Gastrocnemius medialis (tissue), 4 donors: ENCODE measurements around the gene MAP3K19. TPM values are rescaled to one million over a fixed set of nuclear protein-coding genes. Genes with fewer than 3 reads are reported as not detected.

Experiments
- ATAC-seq, 2 donors: fragments of 150-250 bp; one replicate each; pipeline ENCODE4 v1.9.1; 2016
- DNase-seq, 2 donors: peaks; one replicate each; pipeline ENCODE4 v3.0.0-alpha.2; 2019
- H3K27ac ChIP-seq, 4 donors: fragments of 200-600 bp; sonication (generic); 1 replicate in 1 of 4; 2 replicates in 3 of 4; pipeline ENCODE4 v1.5.1; 2016 to 2018; ENCODE audit warnings: mild to moderate bottlenecking in 2 of 4, moderate library complexity in 1 of 4
- H3K27me3 ChIP-seq, 3 donors: fragments of 200-600 bp; sonication (generic) in 2 of 3; 1 replicate in 1 of 3; 2 replicates in 2 of 3; pipeline versions ENCODE4 v1.5.1 to v1.6.0; 2016 to 2019; ENCODE audit warnings: mild to moderate bottlenecking in 1 of 3, moderate library complexity in 1 of 3
- H3K36me3 ChIP-seq, 2 donors: fragments of 200-600 bp; sonication (generic) in 1 of 2; one replicate each; pipeline ENCODE4 v1.5.1; 2017 to 2018
- H3K4me1 ChIP-seq, 2 donors: fragments of 200-600 bp; sonication (generic) in 1 of 2; one replicate each; pipeline ENCODE4 v1.5.1; 2016 to 2017; ENCODE audit warnings: mild to moderate bottlenecking in 2 of 2
- H3K4me3 ChIP-seq, 4 donors: fragments of 200-600 bp; sonication (generic) in 3 of 4; 1 replicate in 1 of 4; 2 replicates in 3 of 4; pipeline ENCODE4 v1.5.1; 2016 to 2019; ENCODE audit warnings: mild to moderate bottlenecking in 2 of 4
- H3K9me3 ChIP-seq, 3 donors: fragments of 200-600 bp; sonication (generic) in 2 of 3; 1 replicate in 1 of 3; 2 replicates in 2 of 3; pipeline ENCODE4 v1.5.1; 2016 to 2019
- POLR2A ChIP-seq, 2 donors: fragments of 450-650 bp; IDR thresholded peaks; one replicate each; pipeline ENCODE4 v1.6.1; 2017; ENCODE audit warnings: antibody characterized with exemption in 2 of 2, mild to moderate bottlenecking in 2 of 2, moderate library complexity in 2 of 2
- in situ Hi-C, 4 donors: fragments of 200-750 bp; cut with MboI; loops; one replicate each; pipeline versions ENCODE4 v1.15.0 to v1.8.0; 2017; ENCODE audit warnings: low sequenced_read_pairs in 4 of 4
- intact Hi-C: fragments of 100-400 bp; cut with DNase I; formaldehyde crosslinking; loops from one replicate; pipeline ENCODE4 v1.15.1; 2023; ENCODE audit warnings: low total_unique reads
- total RNA-seq, 4 donors: library from RNA; depleted of rRNA; stranded (reverse); fragments of >200 nt; gene quantifications; one replicate each; pipeline versions ENCODE4 v1.1.0 to v1.2.3, GENCODE V29; 2016
- TF ChIP-seq, protein P1 (sequence below), 5 experiments: fragments of 450-650 bp in 3 of 5; fragments of 200-600 bp in 2 of 5; sonication (generic) in 2 of 5; IDR thresholded peaks in 4 of 5; conservative IDR thresholded peaks in 1 of 5; 1 replicate in 4 of 5; 2 replicates in 1 of 5; pipeline ENCODE4 v1.5.1; 2016 to 2019; ENCODE audit warnings: antibody characterized with exemption in 5 of 5, mild to moderate bottlenecking in 3 of 5, moderate library complexity in 3 of 5

MAP3K19 gene
- total RNA-seq, 4 donors from 2014 or later = not detected

DNA sequence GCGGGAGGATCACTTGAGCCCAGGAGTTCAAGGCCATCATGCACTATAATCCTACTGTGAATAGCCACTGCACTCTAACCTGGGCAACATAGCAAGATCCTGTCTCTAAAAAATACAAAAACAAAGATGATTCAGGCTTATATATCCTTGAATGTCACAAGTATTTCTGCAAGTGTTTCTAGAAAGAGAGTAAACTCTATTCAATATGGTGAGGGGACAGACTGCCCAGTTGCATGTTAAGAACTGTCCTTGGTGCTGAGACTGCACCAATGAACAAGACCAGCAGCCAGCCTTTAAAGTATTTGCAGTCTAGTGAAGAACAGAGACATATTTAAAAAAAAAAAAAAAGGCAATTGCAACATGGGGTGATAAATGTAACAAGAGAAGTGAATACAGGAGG is 16.4 kb downstream of the MAP3K19 start:
- no peaks in the 10 kb centered on the region for H3K9me3 ChIP-seq
- no peak for ATAC-seq
- DNase-seq = no peak
- no peaks in the 10 kb centered on the region for H3K4me1 ChIP-seq
- H3K27ac ChIP-seq = no peak overlapping the region
- in situ Hi-C loops (no loop called here), intact Hi-C loops (no loop called here)
- H3K27me3 ChIP-seq = no peaks in the 10 kb centered on the region
- H3K4me3 ChIP-seq = no peak overlapping the region
- no peaks in the 10 kb centered on the region for H3K36me3 ChIP-seq
- no peak for TF ChIP-seq POLR2A (IDR thresholded peaks at IDR 0.05)
- TF ChIP-seq, protein P1, sequence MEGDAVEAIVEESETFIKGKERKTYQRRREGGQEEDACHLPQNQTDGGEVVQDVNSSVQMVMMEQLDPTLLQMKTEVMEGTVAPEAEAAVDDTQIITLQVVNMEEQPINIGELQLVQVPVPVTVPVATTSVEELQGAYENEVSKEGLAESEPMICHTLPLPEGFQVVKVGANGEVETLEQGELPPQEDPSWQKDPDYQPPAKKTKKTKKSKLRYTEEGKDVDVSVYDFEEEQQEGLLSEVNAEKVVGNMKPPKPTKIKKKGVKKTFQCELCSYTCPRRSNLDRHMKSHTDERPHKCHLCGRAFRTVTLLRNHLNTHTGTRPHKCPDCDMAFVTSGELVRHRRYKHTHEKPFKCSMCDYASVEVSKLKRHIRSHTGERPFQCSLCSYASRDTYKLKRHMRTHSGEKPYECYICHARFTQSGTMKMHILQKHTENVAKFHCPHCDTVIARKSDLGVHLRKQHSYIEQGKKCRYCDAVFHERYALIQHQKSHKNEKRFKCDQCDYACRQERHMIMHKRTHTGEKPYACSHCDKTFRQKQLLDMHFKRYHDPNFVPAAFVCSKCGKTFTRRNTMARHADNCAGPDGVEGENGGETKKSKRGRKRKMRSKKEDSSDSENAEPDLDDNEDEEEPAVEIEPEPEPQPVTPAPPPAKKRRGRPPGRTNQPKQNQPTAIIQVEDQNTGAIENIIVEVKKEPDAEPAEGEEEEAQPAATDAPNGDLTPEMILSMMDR (IDR thresholded peaks at IDR 0.05 in 4 of 5, conservative IDR thresholded peaks at IDR 0.05 in 1 of 5) = no peak

DNA sequence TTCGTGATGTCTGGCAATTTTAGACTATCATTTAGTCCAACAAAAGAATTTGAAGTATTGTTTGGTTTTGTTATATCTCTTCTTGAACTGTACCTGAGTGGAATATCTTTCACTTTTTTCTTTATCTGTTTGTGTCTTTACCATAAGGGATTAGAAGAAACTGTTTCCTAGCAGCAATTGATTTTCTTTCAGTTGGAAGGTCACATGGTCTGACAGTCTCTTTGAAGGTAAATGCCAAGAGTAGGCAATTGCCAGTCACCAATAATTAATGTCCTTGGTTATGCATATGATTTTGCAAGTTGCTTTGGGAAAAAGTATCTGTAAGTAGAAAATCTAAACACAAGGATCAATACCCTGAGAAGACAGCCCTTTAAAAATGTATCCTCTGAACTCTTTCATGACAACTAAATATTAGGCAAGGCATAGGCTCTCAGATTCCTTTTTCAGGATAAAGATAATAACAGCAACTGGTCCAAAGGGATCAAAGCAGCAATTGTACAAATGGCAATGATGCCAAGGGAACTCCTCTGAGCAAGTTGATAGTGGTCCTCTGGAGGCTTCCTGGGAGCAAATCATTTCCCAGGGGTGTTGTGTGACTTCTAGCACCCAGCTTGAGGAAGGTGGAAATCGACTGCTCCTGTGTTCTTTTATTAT is 17.6 kb downstream of the MAP3K19 start:
- Histone ChIP-seq H3K4me1 (no peaks in the 10 kb centered on the region), H3K27me3 (no peaks in the 10 kb centered on the region), H3K27ac (no peak overlapping the region), H3K4me3 (no peak overlapping the region), H3K36me3 (no peaks in the 10 kb centered on the region), H3K9me3 (no peaks in the 10 kb centered on the region)
- intact Hi-C loops = no loop called here
- in situ Hi-C loops = no loop called here
- no peak for ATAC-seq
- no peak for TF ChIP-seq POLR2A (IDR thresholded peaks at IDR 0.05)
- TF ChIP-seq, protein P1 (IDR thresholded peaks at IDR 0.05 in 4 of 5, conservative IDR thresholded peaks at IDR 0.05 in 1 of 5) = no peak
- no peak for DNase-seq

GRCh38 chr2:135023886-135024485 is 23.3 kb downstream of the MAP3K19 start:
- Histone ChIP-seq H3K27me3 (no peaks in the 10 kb centered on the region), H3K9me3 (no peaks in the 10 kb centered on the region), H3K36me3 (no peaks in the 10 kb centered on the region), H3K27ac (no peak overlapping the region), H3K4me1 (no peaks in the 10 kb centered on the region), H3K4me3 (no peak overlapping the region)
- ATAC-seq (no peak), DNase-seq (no peak)
- TF ChIP-seq, protein P1 (IDR thresholded peaks at IDR 0.05 in 4 of 5, conservative IDR thresholded peaks at IDR 0.05 in 1 of 5) = no peak
- no peak for TF ChIP-seq POLR2A (IDR thresholded peaks at IDR 0.05)
- intact Hi-C loops = no loop called here
- in situ Hi-C loops = loop anchor here in 1 of 4 donors (25.0 kb wide), 1 partner anchor 688 kb away; no protein-coding TSS in a partner anchor

DNA sequence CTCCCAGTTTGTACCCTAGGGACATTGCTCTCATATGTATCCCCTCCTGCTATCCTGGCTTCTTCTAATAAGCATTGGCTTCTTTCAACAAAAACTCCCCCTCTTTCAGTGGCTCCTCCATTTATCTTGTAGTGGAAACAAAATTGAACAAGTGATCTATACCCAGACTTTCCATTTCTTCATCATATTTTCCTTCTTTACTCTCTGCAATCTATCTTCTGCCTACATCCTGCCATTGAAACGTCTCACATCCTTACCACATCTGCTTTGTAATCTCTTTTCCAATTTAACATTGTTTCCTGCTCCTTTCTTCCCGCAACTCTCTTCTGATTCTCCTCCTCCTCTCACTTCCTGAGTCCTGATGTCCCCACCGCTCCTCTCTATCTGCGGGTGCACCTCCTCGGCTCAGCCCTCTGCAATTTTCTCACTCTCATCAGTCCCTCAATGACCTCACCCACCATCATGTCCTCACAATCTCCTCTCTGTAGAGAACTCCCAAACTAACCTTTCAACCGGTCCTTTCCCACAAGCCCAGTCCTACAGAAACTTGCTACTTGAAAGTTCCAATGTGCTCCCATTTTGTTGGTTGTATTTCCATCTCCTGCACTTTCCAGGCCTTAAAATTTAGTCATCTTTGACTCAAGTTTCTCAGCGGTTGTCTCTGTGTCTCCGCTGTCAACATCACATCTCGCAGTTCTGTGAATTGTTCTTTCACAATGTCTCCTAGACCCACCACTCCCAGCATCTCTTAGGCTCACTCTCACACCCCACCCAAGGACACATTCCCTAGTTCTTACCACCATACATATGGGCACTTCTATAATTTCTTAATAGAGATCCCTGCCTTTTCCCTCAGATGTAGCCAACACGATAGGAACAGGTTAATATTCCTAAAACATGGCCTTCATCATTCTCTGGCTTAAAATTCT is 24.0 kb downstream of the MAP3K19 start:
- DNase-seq (no peak), ATAC-seq (no peak)
- Histone ChIP-seq H3K27me3 (no peaks in the 10 kb centered on the region), H3K27ac (no peak overlapping the region), H3K9me3 (no peaks in the 10 kb centered on the region), H3K36me3 (no peaks in the 10 kb centered on the region), H3K4me1 (no peaks in the 10 kb centered on the region), H3K4me3 (no peak overlapping the region)
- TF ChIP-seq, protein P1 (IDR thresholded peaks at IDR 0.05 in 4 of 5, conservative IDR thresholded peaks at IDR 0.05 in 1 of 5) = no peak
- TF ChIP-seq POLR2A (IDR thresholded peaks at IDR 0.05) = no peak
- in situ Hi-C loops (loop anchor here in 1 of 4 donors (25.0 kb wide), 1 partner anchor 689 kb away; no protein-coding TSS in a partner anchor), intact Hi-C loops (no loop called here)
